Keratinocyte (primary cell): ENCODE measurements around the gene C12orf60. TPM values are rescaled to one million over a fixed set of nuclear protein-coding genes. Genes with fewer than 3 reads are reported as not detected.
A peak's percentile ranks its signal among the peaks of the same experiment; 100 is the strongest.

Experiments
- DNase-seq: peaks from one replicate; pipeline ENCODE4 v3.0.0-alpha.2; 2011; ENCODE audit warnings: low read depth, missing footprints, low spot score
- FAIRE-seq: peaks from 2 replicates; lab custom pipeline; 2011; peaks lifted over from hg19 to GRCh38; lab: Jason Lieb, UNC
- H2AFZ ChIP-seq: 2 replicates; pipeline ENCODE4 v1.6.0; 2012; ENCODE audit warnings: low read length, control low read depth, inconsistent platforms; ENCODE audit not compliant: control insufficient read depth
- H3K27ac ChIP-seq: 2 replicates; pipeline ENCODE4 v1.5.1; 2011; ENCODE audit warnings: low read length; ENCODE audit not compliant: control insufficient read depth, insufficient read depth
- H3K27me3 ChIP-seq: 3 replicates; pipeline ENCODE4 v1.6.0; 2011; ENCODE audit warnings: low read length; ENCODE audit not compliant: control insufficient read depth, insufficient read depth; ENCODE audit errors: extremely low read depth
- H3K36me3 ChIP-seq, 2 experiments: 2 replicates in 1 of 2; 3 replicates in 1 of 2; pipeline ENCODE4 v1.5.1; 2011; ENCODE audit warnings: low read length in 2 of 2, mild to moderate bottlenecking in 1 of 2; ENCODE audit not compliant: control insufficient read depth in 2 of 2, insufficient read depth in 2 of 2; ENCODE audit errors: extremely low read depth in 1 of 2
- H3K4me1 ChIP-seq: 3 replicates; pipeline ENCODE4 v1.5.1; 2011; ENCODE audit warnings: low read length; ENCODE audit not compliant: control insufficient read depth, insufficient read depth; ENCODE audit errors: extremely low read depth
- H3K4me2 ChIP-seq: 3 replicates; pipeline ENCODE4 v1.6.0; 2011; ENCODE audit warnings: low read depth, low read length; ENCODE audit not compliant: control insufficient read depth, insufficient read depth; ENCODE audit errors: extremely low read depth
- H3K4me3 ChIP-seq, 3 experiments: fragments of 200-600 bp in 1 of 3; sonication (generic) in 1 of 3; 2 replicates in 2 of 3; 3 replicates in 1 of 3; pipeline ENCODE4 v1.5.1; 2011 to 2016; ENCODE audit warnings: low read length in 3 of 3, mild to moderate bottlenecking in 3 of 3, control low read depth in 2 of 3, inconsistent platforms in 1 of 3, low read depth in 1 of 3, mixed read lengths in 1 of 3, mixed run types in 1 of 3, moderate library complexity in 1 of 3; ENCODE audit not compliant: control insufficient read depth in 2 of 3, insufficient read depth in 2 of 3; ENCODE audit errors: extremely low read depth in 1 of 3
- H3K79me2 ChIP-seq: 2 replicates; pipeline ENCODE4 v1.6.0; 2012; ENCODE audit warnings: low read length; ENCODE audit not compliant: control insufficient read depth, insufficient read depth
- H3K9ac ChIP-seq: 3 replicates; pipeline ENCODE4 v1.6.0; 2011; ENCODE audit warnings: low read length; ENCODE audit not compliant: control insufficient read depth, insufficient read depth; ENCODE audit errors: extremely low read depth
- H3K9me1 ChIP-seq: 3 replicates; pipeline ENCODE4 v1.6.0; 2011; ENCODE audit warnings: low read length; ENCODE audit not compliant: control insufficient read depth, insufficient read depth; ENCODE audit errors: extremely low read depth
- H3K9me3 ChIP-seq: 2 replicates; pipeline ENCODE4 v1.5.1; 2012; ENCODE audit warnings: low read depth, low read length; ENCODE audit not compliant: control insufficient read depth
- H4K20me1 ChIP-seq: 3 replicates; pipeline ENCODE4 v1.6.0; 2011; ENCODE audit warnings: low read length; ENCODE audit not compliant: control insufficient read depth, insufficient read depth; ENCODE audit errors: extremely low read depth
- EZH2 ChIP-seq: IDR thresholded peaks from one replicate; pipeline ENCODE4 v1.6.1; 2012; ENCODE audit warnings: inconsistent platforms, mild to moderate bottlenecking, low read length, moderate library complexity
- dilution Hi-C: fragments of 300-500 bp; cut with MboI; formaldehyde crosslinking; loops from one replicate; pipeline ENCODE4 v1.7.0; 2020; ENCODE audit warnings: low sequenced_read_pairs; ENCODE audit not compliant: extremely low pct_ligation_motif_present
- polyA plus RNA-seq, 5 experiments: library from polyadenylated mRNA; depleted of rRNA in 3 of 5; stranded (reverse) in 3 of 5; stranded (forward) in 1 of 5; unstranded in 1 of 5; fragments of >200 nt; gene quantifications; 1 replicate in 1 of 5; 2 replicates in 3 of 5; 3 replicates in 1 of 5; pipeline versions ENCODE4 v1.2.1 to v1.2.3, GENCODE V29; 2011 to 2012; ENCODE audit warnings: missing spikeins in 2 of 5, low read depth in 1 of 5, low replicate concordance in 1 of 5
- TF ChIP-seq, protein P1 (sequence below), 3 experiments: IDR thresholded peaks in 1 of 3; conservative IDR thresholded peaks in 1 of 3; optimal IDR thresholded peaks in 1 of 3; 2 replicates in 2 of 3; 3 replicates in 1 of 3; pipeline versions ENCODE3 to v1.5.1; 2011; ENCODE audit warnings: low read length in 3 of 3, mild to moderate bottlenecking in 3 of 3, moderate library complexity in 2 of 3, control low read depth in 1 of 3, inconsistent platforms in 1 of 3; ENCODE audit not compliant: insufficient read depth in 2 of 3; ENCODE audit errors: extremely low read depth in 1 of 3

C12orf60 gene
- polyA plus RNA-seq, 1 donor (not counting 4 experiments of a cell fraction or from before 2014, with no cell fraction given), result 3.2 TPM

DNA sequence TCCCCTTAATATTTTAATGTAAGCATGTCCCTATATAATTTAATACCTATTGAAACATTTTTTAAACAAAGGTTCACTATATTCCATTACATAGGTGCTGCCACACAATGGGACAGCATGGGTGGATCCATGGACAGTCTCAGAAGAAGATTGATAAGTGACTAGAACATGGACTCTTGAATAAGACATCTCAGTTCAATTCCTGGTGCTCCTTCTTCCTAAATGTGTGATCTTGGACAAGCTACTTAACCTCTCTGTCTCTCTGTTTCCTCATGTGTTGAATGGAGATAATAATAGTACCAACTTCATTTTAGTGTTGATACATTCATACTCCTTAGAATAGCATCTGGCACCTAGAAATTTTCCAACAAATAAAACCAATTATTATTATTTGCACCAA is 40.9 kb downstream of the C12orf60 start:
- Histone ChIP-seq H3K79me2 (no peaks in the 10 kb centered on the region), H3K9ac (no peak overlapping the region), H3K27me3 (no peaks in the 10 kb centered on the region), H4K20me1 (no peaks in the 10 kb centered on the region), H2AFZ (no peak overlapping the region), H3K9me3 (no peaks in the 10 kb centered on the region), H3K4me3 (no peak overlapping the region), H3K4me1 (peaks cover 13% of the 10 kb centered on the region), H3K27ac (no peak overlapping the region), H3K4me2 (no peak overlapping the region), H3K36me3 (no peaks in the 10 kb centered on the region), H3K9me1 (no peaks in the 10 kb centered on the region)
- DNase-seq, result no peak
- TF ChIP-seq, protein P1, sequence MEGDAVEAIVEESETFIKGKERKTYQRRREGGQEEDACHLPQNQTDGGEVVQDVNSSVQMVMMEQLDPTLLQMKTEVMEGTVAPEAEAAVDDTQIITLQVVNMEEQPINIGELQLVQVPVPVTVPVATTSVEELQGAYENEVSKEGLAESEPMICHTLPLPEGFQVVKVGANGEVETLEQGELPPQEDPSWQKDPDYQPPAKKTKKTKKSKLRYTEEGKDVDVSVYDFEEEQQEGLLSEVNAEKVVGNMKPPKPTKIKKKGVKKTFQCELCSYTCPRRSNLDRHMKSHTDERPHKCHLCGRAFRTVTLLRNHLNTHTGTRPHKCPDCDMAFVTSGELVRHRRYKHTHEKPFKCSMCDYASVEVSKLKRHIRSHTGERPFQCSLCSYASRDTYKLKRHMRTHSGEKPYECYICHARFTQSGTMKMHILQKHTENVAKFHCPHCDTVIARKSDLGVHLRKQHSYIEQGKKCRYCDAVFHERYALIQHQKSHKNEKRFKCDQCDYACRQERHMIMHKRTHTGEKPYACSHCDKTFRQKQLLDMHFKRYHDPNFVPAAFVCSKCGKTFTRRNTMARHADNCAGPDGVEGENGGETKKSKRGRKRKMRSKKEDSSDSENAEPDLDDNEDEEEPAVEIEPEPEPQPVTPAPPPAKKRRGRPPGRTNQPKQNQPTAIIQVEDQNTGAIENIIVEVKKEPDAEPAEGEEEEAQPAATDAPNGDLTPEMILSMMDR (optimal IDR thresholded peaks at IDR 0.05 in 1 of 3, IDR thresholded peaks at IDR 0.05 in 1 of 3, conservative IDR thresholded peaks at IDR 0.05 in 1 of 3; ENCODE audit: extremely low read depth in 1 of 3, insufficient read depth in 2 of 3, low read length in 3 of 3), result no peak
- TF ChIP-seq EZH2, result no peak
- dilution Hi-C loops, result no loop called here
- no peak for FAIRE-seq

DNA sequence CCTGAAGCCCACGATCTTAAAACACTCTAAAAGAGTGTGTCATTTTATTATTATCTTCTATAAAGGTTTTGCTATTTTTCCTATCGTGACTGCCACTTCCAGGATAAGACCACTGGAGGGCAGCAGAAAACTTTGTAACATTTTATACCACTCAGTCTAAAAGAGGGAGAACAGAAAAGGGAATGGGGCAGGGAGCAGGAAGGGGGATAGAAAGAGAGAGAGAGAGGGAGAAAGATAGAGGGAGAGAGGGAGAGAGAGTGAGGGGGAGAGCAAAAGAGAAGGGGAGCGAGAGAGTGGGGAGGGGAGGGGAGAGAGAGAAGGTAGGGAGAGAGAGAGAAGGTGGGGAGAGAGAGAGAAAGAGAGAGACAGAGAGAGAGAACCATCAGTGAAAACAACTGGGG is 41.9 kb downstream of the C12orf60 start:
- Histone ChIP-seq H3K79me2 (no peaks in the 10 kb centered on the region), H4K20me1 (no peaks in the 10 kb centered on the region), H3K4me1 (peaks cover 22% of the 10 kb centered on the region), H2AFZ (peak overlapping the region; percentile 64), H3K4me3 (no peak overlapping the region), H3K9me1 (no peaks in the 10 kb centered on the region), H3K4me2 (no peak overlapping the region), H3K27ac (no peak overlapping the region), H3K36me3 (no peaks in the 10 kb centered on the region), H3K27me3 (no peaks in the 10 kb centered on the region), H3K9ac (no peak overlapping the region), H3K9me3 (no peaks in the 10 kb centered on the region)
- dilution Hi-C loops, result no loop called here
- DNase-seq (no peak), FAIRE-seq (no peak)
- TF ChIP-seq, protein P1 (optimal IDR thresholded peaks at IDR 0.05 in 1 of 3, IDR thresholded peaks at IDR 0.05 in 1 of 3, conservative IDR thresholded peaks at IDR 0.05 in 1 of 3; ENCODE audit: extremely low read depth in 1 of 3, insufficient read depth in 2 of 3, low read length in 3 of 3), result peak in 2 of 3 experiments; percentile 56 to 58
- no peak for TF ChIP-seq EZH2
